Stimulated activated naive CD8-positive, alpha-beta T cell treated with anti-CD3 and anti-CD28 coated beads, Interleukin-15, amount 100 ng/mL, for 72 hours (primary cell): ENCODE measurements around the gene CADM4.
A peak's percentile ranks its signal among the peaks of the same experiment; 100 is the strongest.

Experiments
- ATAC-seq: fragments of 150-1000 bp; cut with Tn5 transposase; 2 replicates; pipeline ENCODE4 v1.10.0; 2021; ENCODE audit warnings: mild to moderate bottlenecking, moderate library complexity
- DNase-seq, 2 donors: peaks; one replicate each; pipeline ENCODE4 v3.0.0; 2021 to 2022
- H3K27ac Mint-ChIP-seq, 2 donors: one replicate each; pipeline ENCODE4 v1.8.0; 2022; ENCODE audit warnings: mild to moderate bottlenecking in 2 of 2, mixed read lengths in 2 of 2, moderate library complexity in 2 of 2
- H3K27me3 Mint-ChIP-seq: one replicate; pipeline ENCODE4 v1.8.0; 2022; ENCODE audit warnings: mixed read lengths
- H3K4me1 Mint-ChIP-seq: one replicate; pipeline ENCODE4 v1.8.0; 2022; ENCODE audit warnings: mild to moderate bottlenecking, mixed read lengths
- H3K4me3 Mint-ChIP-seq, 2 donors: one replicate each; pipeline ENCODE4 v1.8.0; 2022; ENCODE audit warnings: mild to moderate bottlenecking in 2 of 2, mixed read lengths in 2 of 2, moderate library complexity in 1 of 2
- H3K9me3 Mint-ChIP-seq, 2 donors: one replicate each; pipeline ENCODE4 v1.8.0; 2022; ENCODE audit warnings: mixed read lengths in 2 of 2

CADM4 gene

GRCh38 chr19:43628646-43629326 is 10.9 kb downstream of the CADM4 start:
- Mint-ChIP-seq H3K9me3 (no peaks in the 10 kb centered on the region), H3K4me1 (peaks cover 33% of the 10 kb centered on the region), H3K27me3 (peaks cover 28% of the 10 kb centered on the region), H3K27ac (no peak overlapping the region), H3K4me3 (no peak overlapping the region)
- DNase-seq (no peak), ATAC-seq (no peak)

- H3K9me3 Mint-ChIP-seq, result no peaks in the 10 kb centered on the region
- H3K4me3 Mint-ChIP-seq, result no peak overlapping the region
- DNase-seq (no peak), ATAC-seq (no peak)
- no peak overlapping the region for H3K27ac Mint-ChIP-seq
- peaks cover 28% of the 10 kb centered on the region for H3K27me3 Mint-ChIP-seq
- peaks cover 34% of the 10 kb centered on the region for H3K4me1 Mint-ChIP-seq
Observed at GRCh38 chr19:43626838-43627237, 12.8 kb downstream of the CADM4 start.

- peaks cover 28% of the 10 kb centered on the region for H3K27me3 Mint-ChIP-seq
- H3K4me1 Mint-ChIP-seq, result peaks cover 37% of the 10 kb centered on the region
- H3K9me3 Mint-ChIP-seq, result no peaks in the 10 kb centered on the region
- ATAC-seq (no peak), DNase-seq (peak in 1 of 2 donors; percentile 29)
- no peak overlapping the region for H3K4me3 Mint-ChIP-seq
- H3K27ac Mint-ChIP-seq, result no peak overlapping the region
Observed at GRCh38 chr19:43625918-43626579, 13.6 kb downstream of the CADM4 start.

GRCh38 chr19:43624933-43625332 is 14.7 kb downstream of the CADM4 start:
- Mint-ChIP-seq H3K27ac (no peak overlapping the region), H3K4me3 (peak overlapping the region in 1 of 2 donors; percentile 22), H3K27me3 (peaks cover 28% of the 10 kb centered on the region), H3K9me3 (no peaks in the 10 kb centered on the region), H3K4me1 (peaks cover 48% of the 10 kb centered on the region)
- ATAC-seq (peak; percentile 87), DNase-seq (peak; percentile 86 to 88)

GRCh38 chr19:43623889-43624670 is 15.6 kb downstream of the CADM4 start:
- H3K9me3 Mint-ChIP-seq, result no peaks in the 10 kb centered on the region

GRCh38 chr19:43622956-43623355 is 16.7 kb downstream of the CADM4 start:
- no peaks in the 10 kb centered on the region for H3K9me3 Mint-ChIP-seq
- H3K4me3 Mint-ChIP-seq, result peak overlapping the region in 1 of 2 donors; percentile 0
- DNase-seq (no peak), ATAC-seq (no peak)
- H3K4me1 Mint-ChIP-seq, result peaks cover 61% of the 10 kb centered on the region
- H3K27ac Mint-ChIP-seq, result no peak overlapping the region
- H3K27me3 Mint-ChIP-seq, result peaks cover 26% of the 10 kb centered on the region

More at GRCh38 chr19:43623889-43624670, 15.6 kb downstream of the CADM4 start:
- peaks cover 28% of the 10 kb centered on the region for H3K27me3 Mint-ChIP-seq
- DNase-seq (no peak), ATAC-seq (no peak)
- H3K4me1 Mint-ChIP-seq, result peaks cover 50% of the 10 kb centered on the region
- no peak overlapping the region for H3K27ac Mint-ChIP-seq
- no peak overlapping the region for H3K4me3 Mint-ChIP-seq

GRCh38 chr19:43622070-43622469 is 17.6 kb downstream of the CADM4 start:
- Mint-ChIP-seq H3K9me3 (no peaks in the 10 kb centered on the region), H3K4me3 (no peak overlapping the region), H3K27me3 (peaks cover 17% of the 10 kb centered on the region), H3K4me1 (peaks cover 60% of the 10 kb centered on the region), H3K27ac (no peak overlapping the region)
- ATAC-seq (no peak), DNase-seq (no peak)

GRCh38 chr19:43620061-43621001 is 19.3 kb downstream of the CADM4 start:
- H3K4me3 Mint-ChIP-seq, result peak overlapping the region; percentile 93 to 95
- no peaks in the 10 kb centered on the region for H3K9me3 Mint-ChIP-seq
- H3K27ac Mint-ChIP-seq, result peak overlapping the region; percentile 98 to 99
- H3K27me3 Mint-ChIP-seq, result no peaks in the 10 kb centered on the region
- DNase-seq (no peak), ATAC-seq (peak; percentile 2)
- peaks cover 55% of the 10 kb centered on the region for H3K4me1 Mint-ChIP-seq

- Mint-ChIP-seq H3K27me3 (no peaks in the 10 kb centered on the region), H3K4me1 (peaks cover 46% of the 10 kb centered on the region), H3K4me3 (peak within 1 kb of the TSS; percentile 93 to 95), H3K27ac (peak within 1 kb of the TSS; percentile 98 to 99), H3K9me3 (no peaks in the 10 kb centered on the region)
- ATAC-seq (peak; percentile 92), DNase-seq (peak; percentile 89 to 90)
Observed at GRCh38 chr19:43619262-43620060, 20.2 kb downstream of the CADM4 start, which contains the start of gene ZNF428. Gene ZNF428 (minus strand): TSS chr19:43619629. CDS start chr19:43614304, 5,325 bp downstream.

GRCh38 chr19:43618921-43619261 is 20.8 kb downstream of the CADM4 start:
- Mint-ChIP-seq H3K27me3 (no peaks in the 10 kb centered on the region), H3K4me1 (peaks cover 40% of the 10 kb centered on the region), H3K4me3 (peak overlapping the region; percentile 93 to 95), H3K9me3 (no peaks in the 10 kb centered on the region), H3K27ac (peak overlapping the region; percentile 98 to 99)
- peak; percentile 71 for ATAC-seq
- peak; percentile 60 to 67 for DNase-seq

- H3K4me1 Mint-ChIP-seq, result peaks cover 40% of the 10 kb centered on the region
- H3K9me3 Mint-ChIP-seq, result no peaks in the 10 kb centered on the region
- no peaks in the 10 kb centered on the region for H3K27me3 Mint-ChIP-seq
- no peak for ATAC-seq
- no peak for DNase-seq
- H3K4me3 Mint-ChIP-seq, result no peak overlapping the region
- H3K27ac Mint-ChIP-seq, result no peak overlapping the region
Observed at GRCh38 chr19:43616954-43617353, 22.7 kb downstream of the CADM4 start.

- DNase-seq (no peak), ATAC-seq (no peak)
- Mint-ChIP-seq H3K27me3 (no peaks in the 10 kb centered on the region), H3K9me3 (no peaks in the 10 kb centered on the region), H3K27ac (no peak overlapping the region), H3K4me1 (peaks cover 36% of the 10 kb centered on the region), H3K4me3 (no peak overlapping the region)
Observed at GRCh38 chr19:43616306-43616705, 23.3 kb downstream of the CADM4 start.

GRCh38 chr19:43612374-43612773 is 27.3 kb downstream of the CADM4 start:
- H3K27ac Mint-ChIP-seq, result no peak overlapping the region
- H3K4me1 Mint-ChIP-seq, result peaks cover 29% of the 10 kb centered on the region
- H3K4me3 Mint-ChIP-seq, result no peak overlapping the region
- H3K27me3 Mint-ChIP-seq, result no peaks in the 10 kb centered on the region
- H3K9me3 Mint-ChIP-seq, result no peaks in the 10 kb centered on the region
- no peak for ATAC-seq
- no peak for DNase-seq

- Mint-ChIP-seq H3K27ac (peak within 1 kb of the TSS; percentile 55 to 61), H3K4me3 (no peak within 1 kb of the TSS), H3K9me3 (no peaks in the 10 kb centered on the region), H3K27me3 (no peaks in the 10 kb centered on the region), H3K4me1 (peaks cover 33% of the 10 kb centered on the region)
- DNase-seq (no peak), ATAC-seq (no peak)
Observed at GRCh38 chr19:43611788-43612187, 27.9 kb downstream of the CADM4 start, which contains the start of gene SRRM5. Gene SRRM5 (plus strand): TSS chr19:43612088. CDS start chr19:43612122, 34 bp downstream.
